NCI-H146 treated with DMSO at 0.1 percent for 48 hours (cell line): ENCODE data around the gene EDNRA.
"Not testable (repeated sequence)": the region's sequence is repeated elsewhere in the genome, so short reads cannot be mapped to it uniquely, and the experiment has no call there.

Experiments used
- DNase-seq: peaks from one replicate; lab custom pipeline; 2025; ENCODE audit not compliant: unreplicated experiment; lab: John Stamatoyannopoulos, UW

EDNRA gene

GRCh38 chr4:147480891-147481576, at the start of gene EDNRA:
TSS of gene EDNRA (plus strand) at chr4:147481097. CDS start at chr4:147485682, 4,585 bp downstream.
- DNase-seq: no peak

- DNase-seq: not testable (repeated sequence)
Observed at GRCh38 chr4:147434370-147434769, 46.5 kb upstream of the EDNRA start.

- DNase-seq: no peak
Observed at GRCh38 chr4:147440442-147440841, 40.5 kb upstream of the EDNRA start.

- DNase-seq: no peak
Observed at GRCh38 chr4:147447786-147448185, 33.1 kb upstream of the EDNRA start.

- no peak for DNase-seq
Observed at GRCh38 chr4:147453561-147454141, 27.2 kb upstream of the EDNRA start.

- no peak for DNase-seq
Observed at GRCh38 chr4:147456706-147457105, 24.2 kb upstream of the EDNRA start.

GRCh38 chr4:147461161-147461560, 19.7 kb upstream of the EDNRA start:
- DNase-seq: no peak

GRCh38 chr4:147463065-147463464, 17.8 kb upstream of the EDNRA start:
- DNase-seq: no peak

- no peak for DNase-seq
Observed at GRCh38 chr4:147465461-147465860, 15.4 kb upstream of the EDNRA start.

GRCh38 chr4:147477439-147477838, 3.5 kb upstream of the EDNRA start:
- no peak for DNase-seq

GRCh38 chr4:147479376-147479775, 1.5 kb upstream of the EDNRA start:
- no peak for DNase-seq

GRCh38 chr4:147479786-147480185, 1.1 kb upstream of the EDNRA start:
- no peak for DNase-seq

GRCh38 chr4:147480502-147480890, 401 bp upstream of the EDNRA start:
- DNase-seq: no peak

- no peak for DNase-seq
Observed at GRCh38 chr4:147481577-147482109, 746 bp downstream of the EDNRA start.

GRCh38 chr4:147482281-147482680, 1.4 kb downstream of the EDNRA start:
- no peak for DNase-seq

- DNase-seq: no peak
Observed at GRCh38 chr4:147485167-147485566, 4.3 kb downstream of the EDNRA start.

- DNase-seq: no peak
Observed at GRCh38 chr4:147487616-147488015, 6.7 kb downstream of the EDNRA start.

GRCh38 chr4:147488556-147488955, 7.7 kb downstream of the EDNRA start:
- DNase-seq: no peak

- no peak for DNase-seq
Observed at GRCh38 chr4:147491086-147491485, 10.2 kb downstream of the EDNRA start.

GRCh38 chr4:147492306-147492705, 11.4 kb downstream of the EDNRA start:
- no peak for DNase-seq

GRCh38 chr4:147492761-147493160, 11.9 kb downstream of the EDNRA start:
- DNase-seq: no peak

- no peak for DNase-seq
Observed at GRCh38 chr4:147493307-147493706, 12.4 kb downstream of the EDNRA start.

GRCh38 chr4:147494301-147494700, 13.4 kb downstream of the EDNRA start:
- no peak for DNase-seq
